ENCODE data around the gene TEX44.

The TEX44 gene

GRCh38 chr2:231605607-231606091, 13.0 kb downstream of the TEX44 start:
- peak; percentile 53 for DNase-seq

- no peak for DNase-seq
These were observed 14.3 kb downstream of the TEX44 start for GRCh38 chr2:231606941-231607340.

GRCh38 chr2:231611273-231612108, 18.8 kb downstream of the TEX44 start:
- peak; percentile 64 for DNase-seq

GRCh38 chr2:231612109-231612455, 19.4 kb downstream of the TEX44 start:
- DNase-seq, result no peak

GRCh38 chr2:231612456-231613330, 20.0 kb downstream of the TEX44 start:
- DNase-seq, result peak; percentile 91

GRCh38 chr2:231613331-231613662, 20.6 kb downstream of the TEX44 start:
- DNase-seq, result no peak

- DNase-seq, result peak; percentile 88
These were observed 21.2 kb downstream of the TEX44 start for GRCh38 chr2:231613663-231614558.

GRCh38 chr2:231614559-231615057, 21.9 kb downstream of the TEX44 start:
- peak; percentile 60 for DNase-seq

GRCh38 chr2:231615058-231615671, 22.5 kb downstream of the TEX44 start:
- DNase-seq, result no peak

GRCh38 chr2:231616296-231616695, 23.6 kb downstream of the TEX44 start:
- DNase-seq, result no peak

GRCh38 chr2:231617059-231617926, 24.6 kb downstream of the TEX44 start:
- DNase-seq, result no peak

GRCh38 chr2:231621051-231621879, 28.6 kb downstream of the TEX44 start:
- no peak for DNase-seq

- no peak for DNase-seq
These were observed 30.3 kb downstream of the TEX44 start for GRCh38 chr2:231622963-231623362.

GRCh38 chr2:231626449-231626848, 33.8 kb downstream of the TEX44 start:
- DNase-seq, result no peak

- DNase-seq, result no peak
These were observed 34.9 kb downstream of the TEX44 start for GRCh38 chr2:231627384-231628120.

- no peak for DNase-seq
These were observed 40.0 kb downstream of the TEX44 start for GRCh38 chr2:231632559-231633142.

GRCh38 chr2:231633241-231633976, 40.7 kb downstream of the TEX44 start:
- DNase-seq, result no peak

- DNase-seq, result no peak
These were observed 41.7 kb downstream of the TEX44 start for GRCh38 chr2:231634412-231634811.

All from CD4-positive, alpha-beta T cell treated with Interleukin-15 for 1 hour (primary cell).